ENCODE results near the gene TLR7. TPM values are rescaled to one million over a fixed set of nuclear protein-coding genes. Genes with fewer than 3 reads are reported as not detected.
A peak's percentile ranks its signal among the peaks of the same experiment; 100 is the strongest.

TLR7 gene
- total RNA-seq, 3 donors from 2014 or later (not counting 1 experiment from before 2014, with no cell fraction given), result 0.14 to 0.73 (median 0.55) TPM

GRCh38 chrX:12891171-12891570 is 24.3 kb downstream of the TLR7 start:
- H3K27ac Mint-ChIP-seq, result no peak overlapping the region
- WGBS (ENCODE audit: insufficient coverage), result 89% methylated on average over 2 of the region's 4 CpGs
- Histone ChIP-seq H3K27me3 (ENCODE audit: control insufficient read depth, insufficient read depth, low read length) (no peaks in the 10 kb centered on the region), H3K9me3 (ENCODE audit: control insufficient read depth, insufficient read depth, low read length) (no peaks in the 10 kb centered on the region), H3K4me1 (ENCODE audit: control insufficient read depth, insufficient read depth, low read length) (peaks cover 29% of the 10 kb centered on the region), H3K27ac (ENCODE audit: low read length) (peak overlapping the region; percentile 41), H3K36me3 (ENCODE audit: control insufficient read depth, insufficient read depth, low read length) (no peaks in the 10 kb centered on the region), H3K4me3 (ENCODE audit: low read length) (no peak overlapping the region)
- ATAC-seq (no peak), DNase-seq (no peak)
- no peaks in the 10 kb centered on the region for H3K9me3 Mint-ChIP-seq
- no peak for TF ChIP-seq CTCF (IDR thresholded peaks at IDR 0.05)
- peak overlapping the region; percentile 40 for H3K4me3 Mint-ChIP-seq
- peaks cover 26 to 29% of the 10 kb centered on the region in 2 donors for H3K4me1 Mint-ChIP-seq
- intact Hi-C loops (cut with micrococcal nuclease), result no loop called here
- no peaks in the 10 kb centered on the region for H3K36me3 Mint-ChIP-seq
- H3K27me3 Mint-ChIP-seq (ENCODE audit: low read depth in 2 of 2), result peaks cover 0 to 13% of the 10 kb centered on the region in 2 donors

DNA sequence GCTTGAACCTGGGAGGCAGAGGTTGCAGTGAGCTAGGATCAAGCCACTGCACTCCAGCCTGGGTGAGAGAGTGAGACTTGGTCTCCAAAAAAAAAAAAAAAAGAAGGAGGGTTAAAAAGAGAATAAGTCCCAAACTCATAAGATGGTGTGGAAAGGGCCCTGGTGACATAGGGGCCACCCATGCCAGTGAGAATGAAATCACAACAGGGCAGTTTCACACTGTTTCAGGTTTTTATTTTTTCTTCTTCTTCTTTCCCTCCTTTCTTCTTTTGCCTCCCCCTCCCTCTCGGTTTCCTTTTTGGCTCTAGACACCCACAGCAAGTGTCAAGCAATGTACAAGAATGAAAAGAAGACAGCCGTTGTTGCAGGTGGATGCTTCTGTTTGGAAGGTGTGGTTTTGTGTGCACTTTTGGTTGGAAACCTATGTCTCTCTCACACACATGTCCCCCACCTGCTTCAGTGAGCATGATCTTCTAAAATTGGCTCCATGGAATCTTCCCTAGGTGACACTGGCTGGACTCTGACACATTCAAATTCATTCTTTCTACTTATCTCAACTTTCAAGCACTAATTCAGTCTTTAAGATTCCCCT is 25.1 kb downstream of the TLR7 start:
- H3K36me3 ChIP-seq (ENCODE audit: control insufficient read depth, insufficient read depth, low read length), result no peaks in the 10 kb centered on the region
- Mint-ChIP-seq H3K27me3 (ENCODE audit: low read depth in 2 of 2) (peaks cover 0 to 14% of the 10 kb centered on the region in 2 donors), H3K27ac (peak overlapping the region in 1 of 2 donors; percentile 52), H3K4me1 (peaks cover 26 to 29% of the 10 kb centered on the region in 2 donors), H3K36me3 (no peaks in the 10 kb centered on the region), H3K4me3 (peak overlapping the region; percentile 29), H3K9me3 (no peaks in the 10 kb centered on the region)
- TF ChIP-seq CTCF (IDR thresholded peaks at IDR 0.05), result no peak
- ATAC-seq (no peak), DNase-seq (no peak)
- WGBS (ENCODE audit: insufficient coverage), result no CpG with 5 or more reads among the region's 2 CpGs
- no peaks in the 10 kb centered on the region for H3K27me3 ChIP-seq (ENCODE audit: control insufficient read depth, insufficient read depth, low read length)
- H3K9me3 ChIP-seq (ENCODE audit: control insufficient read depth, insufficient read depth, low read length), result no peaks in the 10 kb centered on the region
- intact Hi-C loops (cut with micrococcal nuclease), result no loop called here
- H3K4me1 ChIP-seq (ENCODE audit: control insufficient read depth, insufficient read depth, low read length), result peaks cover 29% of the 10 kb centered on the region
- H3K27ac ChIP-seq (ENCODE audit: low read length), result no peak overlapping the region
- H3K4me3 ChIP-seq (ENCODE audit: low read length), result no peak overlapping the region

DNA sequence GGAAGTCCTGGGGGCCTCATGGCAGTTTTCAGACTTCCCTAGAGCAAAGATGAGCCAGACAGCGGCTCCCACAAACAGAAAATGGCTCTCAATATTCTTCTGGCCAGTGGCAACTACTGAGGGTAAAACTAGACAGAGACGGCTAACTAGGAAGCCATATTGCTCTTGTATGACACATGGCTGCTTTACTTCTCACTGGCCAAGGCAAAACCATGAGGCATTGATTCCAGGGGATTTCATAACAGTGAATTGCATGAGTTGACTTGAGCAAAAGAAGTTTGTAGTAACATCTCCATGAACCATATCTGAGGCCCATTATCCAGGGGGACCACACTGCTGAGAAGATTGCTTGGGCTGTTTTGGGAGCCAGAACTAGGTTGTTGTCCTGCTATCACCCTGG is 25.8 kb downstream of the TLR7 start:
- TF ChIP-seq CTCF (IDR thresholded peaks at IDR 0.05), result no peak
- Histone ChIP-seq H3K4me3 (ENCODE audit: low read length) (no peak overlapping the region), H3K36me3 (ENCODE audit: control insufficient read depth, insufficient read depth, low read length) (no peaks in the 10 kb centered on the region), H3K27me3 (ENCODE audit: control insufficient read depth, insufficient read depth, low read length) (no peaks in the 10 kb centered on the region), H3K9me3 (ENCODE audit: control insufficient read depth, insufficient read depth, low read length) (no peaks in the 10 kb centered on the region), H3K27ac (ENCODE audit: low read length) (no peak overlapping the region), H3K4me1 (ENCODE audit: control insufficient read depth, insufficient read depth, low read length) (peaks cover 29% of the 10 kb centered on the region)
- no peak for ATAC-seq
- no peak overlapping the region for H3K27ac Mint-ChIP-seq
- H3K27me3 Mint-ChIP-seq (ENCODE audit: low read depth in 2 of 2), result peaks cover 0 to 17% of the 10 kb centered on the region in 2 donors
- H3K4me3 Mint-ChIP-seq, result no peak overlapping the region
- H3K9me3 Mint-ChIP-seq, result no peaks in the 10 kb centered on the region
- 92% methylated on average over 2 of the region's 2 CpGs for WGBS (ENCODE audit: insufficient coverage)
- no peaks in the 10 kb centered on the region for H3K36me3 Mint-ChIP-seq
- DNase-seq, result no peak
- peaks cover 26 to 29% of the 10 kb centered on the region in 2 donors for H3K4me1 Mint-ChIP-seq
- intact Hi-C loops (cut with micrococcal nuclease), result no loop called here

Data from natural killer cell (primary cell).